HCT116 (cell line): Measurements from ENCODE around the gene ACTL7A. TPM values are rescaled to one million over a fixed set of nuclear protein-coding genes. Genes with fewer than 3 reads are reported as not detected.

Experiments
- ATAC-seq: fragments of 200-7000 bp; cut with Tn5 transposase; 2 replicates; pipeline ENCODE4 v1.9.1; 2020; ENCODE audit warnings: mild to moderate bottlenecking, moderate library complexity
- BruUV-seq: library from RNA; stranded (reverse); fragments of 400-500 nt; replicated peaks from 2 replicates; lab custom pipeline; 2021; lab: Mats Ljungman, UMichigan
- CTCF ChIA-PET: fragments of 300-600 bp; sonication (Branson Sonifier 250); formaldehyde crosslinking; loops from one replicate; lab custom pipeline; 2021; ENCODE audit warnings: antibody characterized with exemption; lab: Charles Lee
- POLR2A ChIA-PET: fragments of 300-600, 350-600 bp; sonication (Branson Sonifier 250); formaldehyde crosslinking; loops from one replicate; lab custom pipeline; 2021; ENCODE audit warnings: antibody characterized with exemption; lab: Charles Lee
- RAD21 ChIA-PET, 2 experiments: fragments of 300-600 bp; sonication (Branson Sonifier 250); formaldehyde crosslinking; loops; one replicate each; lab custom pipeline; 2023; ENCODE audit warnings: low total read pairs in 2 of 2; ENCODE audit not compliant: uncharacterized antibody in 2 of 2, unreplicated experiment in 2 of 2, low non-redundant PET in 1 of 2; lab: Charles Lee
- DNase-seq: peaks from one replicate; pipeline ENCODE4 v3.0.0-alpha.2; 2010; ENCODE audit warnings: low read depth, low spot score
- H2AFZ ChIP-seq: fragments of 200-600 bp; shearing (Covaris generic), sonication (generic); 2 replicates; pipeline ENCODE4 v1.6.1; 2017; ENCODE audit warnings: low read depth, mixed run types, mixed read lengths, antibody characterized with exemption, low read length; ENCODE audit not compliant: poor library complexity, severe bottlenecking
- H3K27ac ChIP-seq: 2 replicates; pipeline ENCODE4 v1.5.1; 2012; ENCODE audit warnings: low read depth, low read length
- H3K27me3 ChIP-seq: fragments of 200-600 bp; sonication (generic); 2 replicates; pipeline ENCODE4 v1.6.1; 2016; ENCODE audit warnings: mixed run types, low read length, mixed read lengths; ENCODE audit not compliant: insufficient read depth
- H3K36me3 ChIP-seq, 2 experiments: fragments of 200-500 bp in 1 of 2; fragments of 200-600 bp in 1 of 2; sonication (Bioruptor generic) in 1 of 2; sonication (generic) in 1 of 2; 2 replicates each; pipeline versions ENCODE4 v1.5.1 to v1.6.1; 2014 to 2016; ENCODE audit warnings: low read length in 2 of 2, inconsistent platforms in 1 of 2, mixed read lengths in 1 of 2, mixed run types in 1 of 2; ENCODE audit not compliant: insufficient read depth in 2 of 2, control insufficient read depth in 1 of 2
- H3K4me1 ChIP-seq, 2 experiments: fragments of 200-600 bp in 1 of 2; sonication (generic) in 1 of 2; 2 replicates each; pipeline versions ENCODE4 v1.5.1 to v1.6.1; 2012 to 2017; ENCODE audit warnings: low read length in 2 of 2, inconsistent platforms in 1 of 2, mild to moderate bottlenecking in 1 of 2, mixed read lengths in 1 of 2, mixed run types in 1 of 2, moderate library complexity in 1 of 2; ENCODE audit not compliant: insufficient read depth in 2 of 2, control insufficient read depth in 1 of 2
- H3K4me2 ChIP-seq: fragments of 200-600 bp; sonication (generic); 2 replicates; pipeline ENCODE4 v1.6.1; 2017; ENCODE audit warnings: mixed run types, low read length, mixed read lengths
- H3K4me3 ChIP-seq, 2 experiments: fragments of 200-600 bp in 1 of 2; sonication (generic) in 1 of 2; replicated peaks in 1 of 2; 2 replicates each; pipeline ENCODE4 v1.5.1; 2011 to 2016; ENCODE audit warnings: low read length in 2 of 2, control low read depth in 1 of 2, low read depth in 1 of 2, mild to moderate bottlenecking in 1 of 2, mixed read lengths in 1 of 2, mixed run types in 1 of 2
- H3K79me2 ChIP-seq: fragments of 200-600 bp; sonication (generic); 2 replicates; pipeline ENCODE4 v1.6.1; 2017; ENCODE audit warnings: mild to moderate bottlenecking, mixed run types, low read length, moderate library complexity, mixed read lengths; ENCODE audit not compliant: insufficient read depth
- H3K9ac ChIP-seq: fragments of 200-600 bp; sonication (generic); 2 replicates; pipeline ENCODE4 v1.6.1; 2016; ENCODE audit warnings: low read length, mixed read lengths
- H3K9me2 ChIP-seq: fragments of 200-600 bp; sonication (generic), shearing (Covaris generic); 2 replicates; pipeline ENCODE4 v1.6.1; 2017; ENCODE audit warnings: mixed run types, mild to moderate bottlenecking, moderate library complexity; ENCODE audit not compliant: insufficient read depth
- H3K9me3 ChIP-seq, 2 experiments: fragments of 200-500 bp in 1 of 2; fragments of 200-600 bp in 1 of 2; sonication (Bioruptor generic) in 1 of 2; sonication (generic) in 1 of 2; 2 replicates each; pipeline ENCODE4 v1.6.1; 2014 to 2017; ENCODE audit warnings: low read length in 2 of 2, mixed read lengths in 2 of 2, inconsistent platforms in 1 of 2, low read depth in 1 of 2, mild to moderate bottlenecking in 1 of 2, mixed run types in 1 of 2, moderate library complexity in 1 of 2; ENCODE audit not compliant: control insufficient read depth in 1 of 2, insufficient read depth in 1 of 2
- H4K20me1 ChIP-seq: fragments of 200-600 bp; sonication (generic), shearing (Covaris generic); 2 replicates; pipeline ENCODE4 v1.6.1; 2017; ENCODE audit warnings: mixed run types, mild to moderate bottlenecking, moderate library complexity; ENCODE audit not compliant: insufficient read depth
- CEBPB ChIP-seq: IDR thresholded peaks from 2 replicates; pipeline ENCODE4 v1.6.1; 2012; ENCODE audit warnings: low read depth
- EZH2 ChIP-seq: fragments of 200-600 bp; sonication (generic); IDR thresholded peaks from 2 replicates; pipeline ENCODE4 v1.6.1; 2017; ENCODE audit warnings: antibody characterized with exemption, mixed run types
- EZH2phosphoT487 ChIP-seq: fragments of 200-600 bp; IDR thresholded peaks from 2 replicates; pipeline ENCODE4 v1.6.1; 2018; ENCODE audit warnings: antibody characterized with exemption, borderline replicate concordance
- FOSL1 ChIP-seq: IDR thresholded peaks from 2 replicates; pipeline ENCODE4 v1.6.1; 2012; ENCODE audit warnings: low read depth
- TCF7L2 ChIP-seq: IDR thresholded peaks from 2 replicates; pipeline ENCODE4 v1.7.0; 2011; ENCODE audit warnings: borderline replicate concordance, inconsistent platforms; ENCODE audit not compliant: insufficient read depth, insufficient read length; ENCODE audit errors: extremely low read depth
- YY1 ChIP-seq: IDR thresholded peaks from 2 replicates; pipeline ENCODE4 v1.6.1; 2011; ENCODE audit warnings: low read length, low read depth, moderate library complexity, mild to moderate bottlenecking; ENCODE audit not compliant: insufficient replicate concordance; ENCODE audit errors: extremely low read depth
- ZNF274 ChIP-seq: fragments of 200-500 bp; sonication (Bioruptor generic); IDR thresholded peaks from 2 replicates; pipeline ENCODE4 v1.6.1; 2014; ENCODE audit warnings: mild to moderate bottlenecking, low read depth, low read length, inconsistent platforms
- intact Hi-C: fragments of 100-400 bp; cut with micrococcal nuclease; formaldehyde crosslinking; loops from 2 replicates; pipeline ENCODE4 v1.10.0; 2022
- total RNA-seq: library from RNA; stranded (reverse); gene quantifications from one replicate; pipeline ENCODE4 v1.2.1, GENCODE V29; 2021; ENCODE audit not compliant: unreplicated experiment
- TF ChIP-seq, protein P1 (sequence below): IDR thresholded peaks from 2 replicates; pipeline ENCODE4 v1.6.1; 2012
- TF ChIP-seq, protein P2 (sequence below): IDR thresholded peaks from 2 replicates; pipeline ENCODE4 v1.6.1; 2011; ENCODE audit warnings: mild to moderate bottlenecking, low read length, moderate library complexity; ENCODE audit not compliant: insufficient replicate concordance; ENCODE audit errors: extremely low read depth
- TF ChIP-seq, protein P3 (sequence below): IDR thresholded peaks from 2 replicates; pipeline ENCODE4 v1.6.1; 2012
- TF ChIP-seq, protein P4 (sequence below), 3 experiments: fragments of 200-600 bp in 1 of 3; sonication (generic) in 1 of 3; IDR thresholded peaks in 2 of 3; conservative IDR thresholded peaks in 1 of 3; 2 replicates each; pipeline ENCODE4 v1.5.1; 2012 to 2017; ENCODE audit warnings: low read depth in 2 of 3, low read length in 2 of 3, antibody characterized with exemption in 1 of 3, borderline replicate concordance in 1 of 3, control low read depth in 1 of 3, mild to moderate bottlenecking in 1 of 3, mixed read lengths in 1 of 3, mixed run types in 1 of 3, moderate library complexity in 1 of 3; ENCODE audit not compliant: insufficient read depth in 1 of 3

The ACTL7A gene
- total RNA-seq, 1 experiment from 2014 or later, result not detected

DNA sequence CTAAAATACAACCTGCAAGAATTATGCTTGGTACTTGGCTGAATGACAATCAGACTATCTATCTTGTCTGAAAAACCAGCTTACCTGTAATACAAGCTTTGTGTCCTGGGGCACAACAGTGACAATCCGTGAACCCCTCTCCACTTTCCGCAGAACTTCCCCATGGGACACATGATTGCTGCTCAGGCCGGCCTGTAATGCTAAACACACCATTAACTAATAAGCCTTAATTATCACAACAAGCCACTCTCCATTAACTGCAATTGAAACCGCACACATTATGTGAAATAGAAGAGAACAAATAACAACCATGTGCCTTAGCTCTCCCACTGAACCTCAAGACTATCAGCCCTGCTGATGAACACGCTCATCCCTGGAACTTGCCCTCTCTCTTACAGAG is 38.1 kb downstream of the ACTL7A start:
- CTCF ChIA-PET, result interaction anchor here (1.3 kb wide), 1 partner anchor 54 kb away, joined by 3 read pairs; no protein-coding TSS in a partner anchor
- Histone ChIP-seq H3K9me2 (no peaks in the 10 kb centered on the region), H2AFZ (no peak overlapping the region), H3K27me3 (no peaks in the 10 kb centered on the region), H3K4me1 (no peaks in the 10 kb centered on the region), H4K20me1 (no peaks in the 10 kb centered on the region), H3K79me2 (no peaks in the 10 kb centered on the region), H3K4me2 (no peak overlapping the region), H3K4me3 (no peak overlapping the region), H3K27ac (no peak overlapping the region), H3K9ac (no peak overlapping the region), H3K9me3 (no peaks in the 10 kb centered on the region), H3K36me3 (peaks cover 45 to 52% of the 10 kb centered on the region in 2 experiments; a peak in 3 of 4 replicates)
- ATAC-seq (no peak), DNase-seq (no peak)
- POLR2A ChIA-PET, result no interaction called here
- intact Hi-C loops, result no loop called here
- RAD21 ChIA-PET, result no interaction called here
- no TSS peak for BruUV-seq
- TF ChIP-seq, protein P1, sequence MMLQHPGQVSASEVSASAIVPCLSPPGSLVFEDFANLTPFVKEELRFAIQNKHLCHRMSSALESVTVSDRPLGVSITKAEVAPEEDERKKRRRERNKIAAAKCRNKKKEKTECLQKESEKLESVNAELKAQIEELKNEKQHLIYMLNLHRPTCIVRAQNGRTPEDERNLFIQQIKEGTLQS, result no peak
- TF ChIP-seq, protein P2, sequence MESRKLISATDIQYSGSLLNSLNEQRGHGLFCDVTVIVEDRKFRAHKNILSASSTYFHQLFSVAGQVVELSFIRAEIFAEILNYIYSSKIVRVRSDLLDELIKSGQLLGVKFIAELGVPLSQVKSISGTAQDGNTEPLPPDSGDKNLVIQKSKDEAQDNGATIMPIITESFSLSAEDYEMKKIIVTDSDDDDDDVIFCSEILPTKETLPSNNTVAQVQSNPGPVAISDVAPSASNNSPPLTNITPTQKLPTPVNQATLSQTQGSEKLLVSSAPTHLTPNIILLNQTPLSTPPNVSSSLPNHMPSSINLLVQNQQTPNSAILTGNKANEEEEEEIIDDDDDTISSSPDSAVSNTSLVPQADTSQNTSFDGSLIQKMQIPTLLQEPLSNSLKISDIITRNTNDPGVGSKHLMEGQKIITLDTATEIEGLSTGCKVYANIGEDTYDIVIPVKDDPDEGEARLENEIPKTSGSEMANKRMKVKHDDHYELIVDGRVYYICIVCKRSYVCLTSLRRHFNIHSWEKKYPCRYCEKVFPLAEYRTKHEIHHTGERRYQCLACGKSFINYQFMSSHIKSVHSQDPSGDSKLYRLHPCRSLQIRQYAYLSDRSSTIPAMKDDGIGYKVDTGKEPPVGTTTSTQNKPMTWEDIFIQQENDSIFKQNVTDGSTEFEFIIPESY, result no peak
- TF ChIP-seq CEBPB (no peak), FOSL1 (no peak), ZNF274 (no peak), EZH2 (no peak), TCF7L2 (no peak), YY1 (no peak), EZH2phosphoT487 (no peak)
- TF ChIP-seq, protein P3, sequence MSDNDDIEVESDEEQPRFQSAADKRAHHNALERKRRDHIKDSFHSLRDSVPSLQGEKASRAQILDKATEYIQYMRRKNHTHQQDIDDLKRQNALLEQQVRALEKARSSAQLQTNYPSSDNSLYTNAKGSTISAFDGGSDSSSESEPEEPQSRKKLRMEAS, result no peak
- TF ChIP-seq, protein P4, sequence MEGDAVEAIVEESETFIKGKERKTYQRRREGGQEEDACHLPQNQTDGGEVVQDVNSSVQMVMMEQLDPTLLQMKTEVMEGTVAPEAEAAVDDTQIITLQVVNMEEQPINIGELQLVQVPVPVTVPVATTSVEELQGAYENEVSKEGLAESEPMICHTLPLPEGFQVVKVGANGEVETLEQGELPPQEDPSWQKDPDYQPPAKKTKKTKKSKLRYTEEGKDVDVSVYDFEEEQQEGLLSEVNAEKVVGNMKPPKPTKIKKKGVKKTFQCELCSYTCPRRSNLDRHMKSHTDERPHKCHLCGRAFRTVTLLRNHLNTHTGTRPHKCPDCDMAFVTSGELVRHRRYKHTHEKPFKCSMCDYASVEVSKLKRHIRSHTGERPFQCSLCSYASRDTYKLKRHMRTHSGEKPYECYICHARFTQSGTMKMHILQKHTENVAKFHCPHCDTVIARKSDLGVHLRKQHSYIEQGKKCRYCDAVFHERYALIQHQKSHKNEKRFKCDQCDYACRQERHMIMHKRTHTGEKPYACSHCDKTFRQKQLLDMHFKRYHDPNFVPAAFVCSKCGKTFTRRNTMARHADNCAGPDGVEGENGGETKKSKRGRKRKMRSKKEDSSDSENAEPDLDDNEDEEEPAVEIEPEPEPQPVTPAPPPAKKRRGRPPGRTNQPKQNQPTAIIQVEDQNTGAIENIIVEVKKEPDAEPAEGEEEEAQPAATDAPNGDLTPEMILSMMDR (IDR thresholded peaks at IDR 0.05 in 2 of 3, conservative IDR thresholded peaks at IDR 0.05 in 1 of 3; ENCODE audit: borderline replicate concordance in 1 of 3, insufficient read depth in 1 of 3, low read depth in 2 of 3, low read length in 2 of 3), result no peak
